Measurements from ENCODE around the gene PACRG. TPM values are rescaled to one million over a fixed set of nuclear protein-coding genes. Genes with fewer than 3 reads are reported as not detected.

The PACRG gene
- polyA plus RNA-seq, 3 donors: not detected

DNA sequence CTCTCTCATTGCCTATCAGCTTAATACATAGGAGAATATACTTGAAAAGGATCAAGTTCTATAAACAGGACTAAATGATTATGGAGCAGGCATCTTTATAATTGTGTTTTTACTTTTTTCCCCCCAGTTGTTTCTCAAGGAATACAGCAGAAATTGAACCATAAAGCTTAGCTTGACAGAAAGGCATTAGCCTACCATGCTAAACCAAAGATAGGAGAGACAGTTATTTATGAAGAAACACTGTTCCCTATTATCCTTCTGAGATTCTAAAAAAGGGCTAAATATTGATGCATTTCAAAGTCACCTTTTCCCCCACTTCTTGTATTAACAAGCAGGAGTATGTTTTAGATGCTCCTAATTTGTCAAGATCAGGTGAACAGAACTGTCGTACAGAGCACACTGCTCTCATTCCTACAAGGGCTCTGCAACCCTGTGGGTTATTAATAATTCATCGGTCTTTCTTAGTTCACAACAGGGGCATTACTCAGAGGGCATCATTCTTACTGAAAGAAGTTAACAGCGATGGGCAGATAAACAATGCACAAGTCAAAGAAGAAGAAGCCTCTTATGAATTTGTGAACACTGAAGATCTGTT is 38.9 kb upstream of the PACRG start:
- Histone ChIP-seq H3K27ac (ENCODE audit: low read depth in 1 of 2, low read length in 2 of 2) (no peak overlapping the region), H3K9ac (ENCODE audit: insufficient read depth, low read length, poor library complexity, severe bottlenecking) (no peak overlapping the region), H4K20me1 (ENCODE audit: insufficient read depth, low read length) (no peaks in the 10 kb centered on the region), H3K27me3 (ENCODE audit: control insufficient read depth in 2 of 2, insufficient read depth in 2 of 2, low read length in 2 of 2) (no peaks in the 10 kb centered on the region), H3K36me3 (replicated peaks in 1 of 2; ENCODE audit: control insufficient read depth in 1 of 2, insufficient read depth in 2 of 2, low read length in 2 of 2) (no peaks in the 10 kb centered on the region), H3K9me3 (replicated peaks in 1 of 2; ENCODE audit: control insufficient read depth in 1 of 2, insufficient read depth in 1 of 2, low read length in 2 of 2) (no peaks in the 10 kb centered on the region), H3K4me1 (ENCODE audit: control insufficient read depth in 1 of 2, insufficient read depth in 2 of 2, low read length in 2 of 2) (no peaks in the 10 kb centered on the region), H3K4me2 (replicated peaks; ENCODE audit: extremely low read depth, low read length, poor library complexity, severe bottlenecking) (no peak overlapping the region), H2AFZ (ENCODE audit: insufficient read depth, low read depth, low read length, poor library complexity, severe bottlenecking) (no peak overlapping the region), H3K4me3 (replicated peaks in 1 of 3; ENCODE audit: low read depth in 2 of 3, low read length in 3 of 3) (no peak overlapping the region), H3K79me2 (ENCODE audit: insufficient read depth, low read length) (no peaks in the 10 kb centered on the region)
- no CpG with 5 or more reads among the region's 3 CpGs for WGBS (ENCODE audit: insufficient coverage)
- no peaks in the 10 kb centered on the region for H3K4me1 Mint-ChIP-seq
- no peak for DNase-seq
- H3K4me3 Mint-ChIP-seq: no peak overlapping the region
- H3K9me3 Mint-ChIP-seq: peaks cover 0 to 2% (median 0%) of the 10 kb centered on the region in 7 donors
- TF ChIP-seq, protein P1, sequence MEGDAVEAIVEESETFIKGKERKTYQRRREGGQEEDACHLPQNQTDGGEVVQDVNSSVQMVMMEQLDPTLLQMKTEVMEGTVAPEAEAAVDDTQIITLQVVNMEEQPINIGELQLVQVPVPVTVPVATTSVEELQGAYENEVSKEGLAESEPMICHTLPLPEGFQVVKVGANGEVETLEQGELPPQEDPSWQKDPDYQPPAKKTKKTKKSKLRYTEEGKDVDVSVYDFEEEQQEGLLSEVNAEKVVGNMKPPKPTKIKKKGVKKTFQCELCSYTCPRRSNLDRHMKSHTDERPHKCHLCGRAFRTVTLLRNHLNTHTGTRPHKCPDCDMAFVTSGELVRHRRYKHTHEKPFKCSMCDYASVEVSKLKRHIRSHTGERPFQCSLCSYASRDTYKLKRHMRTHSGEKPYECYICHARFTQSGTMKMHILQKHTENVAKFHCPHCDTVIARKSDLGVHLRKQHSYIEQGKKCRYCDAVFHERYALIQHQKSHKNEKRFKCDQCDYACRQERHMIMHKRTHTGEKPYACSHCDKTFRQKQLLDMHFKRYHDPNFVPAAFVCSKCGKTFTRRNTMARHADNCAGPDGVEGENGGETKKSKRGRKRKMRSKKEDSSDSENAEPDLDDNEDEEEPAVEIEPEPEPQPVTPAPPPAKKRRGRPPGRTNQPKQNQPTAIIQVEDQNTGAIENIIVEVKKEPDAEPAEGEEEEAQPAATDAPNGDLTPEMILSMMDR (IDR thresholded peaks at IDR 0.05): no peak
- intact Hi-C loops (cut with micrococcal nuclease): no loop called here
- H3K27ac Mint-ChIP-seq: no peak overlapping the region
- H3K36me3 Mint-ChIP-seq: no peaks in the 10 kb centered on the region
- peaks cover 0 to 2% (median 0%) of the 10 kb centered on the region in 3 donors for H3K27me3 Mint-ChIP-seq (ENCODE audit: low read depth in 3 of 3)

DNA sequence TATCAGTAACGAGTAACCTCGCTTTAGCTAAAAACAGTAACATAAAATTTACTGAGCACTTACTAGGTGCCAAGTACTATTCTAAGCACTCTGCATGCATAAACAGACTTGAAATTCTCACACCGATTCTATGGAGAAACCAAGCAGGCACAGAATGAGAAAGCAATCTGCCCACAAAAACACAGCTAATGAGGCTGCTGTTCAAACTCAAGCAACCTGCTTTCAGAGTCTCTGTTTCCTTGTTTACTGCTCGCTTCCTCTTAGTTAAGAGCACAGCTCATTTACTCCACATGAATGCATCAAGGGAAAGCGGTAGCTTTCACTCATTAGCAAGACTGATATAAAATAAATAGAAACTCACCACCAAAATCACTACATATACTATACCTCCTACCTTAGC is 37.6 kb upstream of the PACRG start:
- H3K4me3 ChIP-seq (replicated peaks in 1 of 3; ENCODE audit: low read depth in 2 of 3, low read length in 3 of 3): no peak overlapping the region
- Mint-ChIP-seq H3K27me3 (ENCODE audit: low read depth in 3 of 3) (peaks cover 0 to 2% (median 0%) of the 10 kb centered on the region in 3 donors), H3K36me3 (no peaks in the 10 kb centered on the region), H3K4me3 (no peak overlapping the region), H3K27ac (no peak overlapping the region), H3K9me3 (peaks cover 0 to 4% (median 0%) of the 10 kb centered on the region in 7 donors), H3K4me1 (no peaks in the 10 kb centered on the region)
- TF ChIP-seq, protein P1 (IDR thresholded peaks at IDR 0.05): no peak
- no peaks in the 10 kb centered on the region for H3K27me3 ChIP-seq (ENCODE audit: control insufficient read depth in 2 of 2, insufficient read depth in 2 of 2, low read length in 2 of 2)
- no peaks in the 10 kb centered on the region for H3K4me1 ChIP-seq (ENCODE audit: control insufficient read depth in 1 of 2, insufficient read depth in 2 of 2, low read length in 2 of 2)
- H3K4me2 ChIP-seq (replicated peaks; ENCODE audit: extremely low read depth, low read length, poor library complexity, severe bottlenecking): no peak overlapping the region
- no peak overlapping the region for H2AFZ ChIP-seq (ENCODE audit: insufficient read depth, low read depth, low read length, poor library complexity, severe bottlenecking)
- no peaks in the 10 kb centered on the region for H3K36me3 ChIP-seq (replicated peaks in 1 of 2; ENCODE audit: control insufficient read depth in 1 of 2, insufficient read depth in 2 of 2, low read length in 2 of 2)
- no peak overlapping the region for H3K27ac ChIP-seq (ENCODE audit: low read depth in 1 of 2, low read length in 2 of 2)
- WGBS (ENCODE audit: insufficient coverage): 64% methylated on average over 2 of the region's 5 CpGs
- H3K9ac ChIP-seq (ENCODE audit: insufficient read depth, low read length, poor library complexity, severe bottlenecking): no peak overlapping the region
- DNase-seq: no peak
- intact Hi-C loops (cut with micrococcal nuclease): no loop called here
- H4K20me1 ChIP-seq (ENCODE audit: insufficient read depth, low read length): no peaks in the 10 kb centered on the region
- H3K9me3 ChIP-seq (replicated peaks in 1 of 2; ENCODE audit: control insufficient read depth in 1 of 2, insufficient read depth in 1 of 2, low read length in 2 of 2): no peaks in the 10 kb centered on the region
- H3K79me2 ChIP-seq (ENCODE audit: insufficient read depth, low read length): no peaks in the 10 kb centered on the region
